ENCODE data around the gene CNGA3. TPM values are rescaled to one million over a fixed set of nuclear protein-coding genes. Genes with fewer than 3 reads are reported as not detected.

The CNGA3 gene
- total and polyA plus RNA-seq, 10 of the 15 experiments (the other 5 are each of a cell fraction or from before 2014, with no cell fraction given), result not detected

DNA sequence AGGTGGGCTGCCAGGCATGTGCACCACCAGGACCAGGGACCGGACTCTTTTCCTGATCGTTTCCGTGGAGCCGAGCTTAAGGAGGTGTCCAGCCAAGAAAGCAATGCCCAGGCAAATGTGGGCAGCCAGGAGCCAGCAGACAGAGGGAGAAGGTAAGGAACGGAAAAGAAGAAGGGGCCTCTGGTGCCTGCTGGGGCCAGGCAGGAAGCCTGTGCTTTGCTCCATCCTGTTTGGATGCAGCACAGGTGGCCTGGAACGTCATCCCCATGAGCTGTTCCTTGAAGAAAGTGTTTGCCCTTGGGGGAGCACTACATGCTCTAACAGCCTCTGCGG, 33.9 kb downstream of the CNGA3 start (continued):
- TF ChIP-seq MXI1 (IDR thresholded peaks at IDR 0.05; ENCODE audit: low read depth, low read length) (no peak), IKZF1 (conservative IDR thresholded peaks at IDR 0.05) (no peak), RAD21 (IDR thresholded peaks at IDR 0.05; ENCODE audit: insufficient read depth, low read depth, low read length) (no peak), SPI1 (IDR thresholded peaks at IDR 0.05; ENCODE audit: borderline replicate concordance, insufficient read depth, low read depth, low read length) (no peak), GABPA (IDR thresholded peaks at IDR 0.05; ENCODE audit: low read depth) (no peak), TARDBP (IDR thresholded peaks at IDR 0.05; ENCODE audit: borderline replicate concordance) (no peak), ZBED1 (IDR thresholded peaks at IDR 0.05; ENCODE audit: borderline replicate concordance) (no peak), DPF2 (IDR thresholded peaks at IDR 0.05) (no peak), ESRRA (IDR thresholded peaks at IDR 0.05; ENCODE audit: low read length) (no peak)
- TF ChIP-seq, protein P1, sequence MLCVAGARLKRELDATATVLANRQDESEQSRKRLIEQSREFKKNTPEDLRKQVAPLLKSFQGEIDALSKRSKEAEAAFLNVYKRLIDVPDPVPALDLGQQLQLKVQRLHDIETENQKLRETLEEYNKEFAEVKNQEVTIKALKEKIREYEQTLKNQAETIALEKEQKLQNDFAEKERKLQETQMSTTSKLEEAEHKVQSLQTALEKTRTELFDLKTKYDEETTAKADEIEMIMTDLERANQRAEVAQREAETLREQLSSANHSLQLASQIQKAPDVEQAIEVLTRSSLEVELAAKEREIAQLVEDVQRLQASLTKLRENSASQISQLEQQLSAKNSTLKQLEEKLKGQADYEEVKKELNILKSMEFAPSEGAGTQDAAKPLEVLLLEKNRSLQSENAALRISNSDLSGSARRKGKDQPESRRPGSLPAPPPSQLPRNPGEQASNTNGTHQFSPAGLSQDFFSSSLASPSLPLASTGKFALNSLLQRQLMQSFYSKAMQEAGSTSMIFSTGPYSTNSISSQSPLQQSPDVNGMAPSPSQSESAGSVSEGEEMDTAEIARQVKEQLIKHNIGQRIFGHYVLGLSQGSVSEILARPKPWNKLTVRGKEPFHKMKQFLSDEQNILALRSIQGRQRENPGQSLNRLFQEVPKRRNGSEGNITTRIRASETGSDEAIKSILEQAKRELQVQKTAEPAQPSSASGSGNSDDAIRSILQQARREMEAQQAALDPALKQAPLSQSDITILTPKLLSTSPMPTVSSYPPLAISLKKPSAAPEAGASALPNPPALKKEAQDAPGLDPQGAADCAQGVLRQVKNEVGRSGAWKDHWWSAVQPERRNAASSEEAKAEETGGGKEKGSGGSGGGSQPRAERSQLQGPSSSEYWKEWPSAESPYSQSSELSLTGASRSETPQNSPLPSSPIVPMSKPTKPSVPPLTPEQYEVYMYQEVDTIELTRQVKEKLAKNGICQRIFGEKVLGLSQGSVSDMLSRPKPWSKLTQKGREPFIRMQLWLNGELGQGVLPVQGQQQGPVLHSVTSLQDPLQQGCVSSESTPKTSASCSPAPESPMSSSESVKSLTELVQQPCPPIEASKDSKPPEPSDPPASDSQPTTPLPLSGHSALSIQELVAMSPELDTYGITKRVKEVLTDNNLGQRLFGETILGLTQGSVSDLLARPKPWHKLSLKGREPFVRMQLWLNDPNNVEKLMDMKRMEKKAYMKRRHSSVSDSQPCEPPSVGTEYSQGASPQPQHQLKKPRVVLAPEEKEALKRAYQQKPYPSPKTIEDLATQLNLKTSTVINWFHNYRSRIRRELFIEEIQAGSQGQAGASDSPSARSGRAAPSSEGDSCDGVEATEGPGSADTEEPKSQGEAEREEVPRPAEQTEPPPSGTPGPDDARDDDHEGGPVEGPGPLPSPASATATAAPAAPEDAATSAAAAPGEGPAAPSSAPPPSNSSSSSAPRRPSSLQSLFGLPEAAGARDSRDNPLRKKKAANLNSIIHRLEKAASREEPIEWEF (IDR thresholded peaks at IDR 0.05; ENCODE audit: insufficient replicate concordance, low read depth, low read length), result no peak
